ENCODE results near the gene SZT2.

Gene SZT2

GRCh38 chr1:43441166-43441893 lies 51.6 kb downstream of the SZT2 start:
- DNase-seq (ENCODE audit: low read depth in 1 of 2, low spot score in 1 of 2): no peak

GRCh38 chr1:43441894-43442637 lies 52.4 kb downstream of the SZT2 start:
- DNase-seq (ENCODE audit: low read depth in 1 of 2, low spot score in 1 of 2): no peak

- DNase-seq (ENCODE audit: low read depth in 1 of 2, low spot score in 1 of 2): no peak
Measured at GRCh38 chr1:43442756-43443155, 53.1 kb downstream of the SZT2 start.

DNA sequence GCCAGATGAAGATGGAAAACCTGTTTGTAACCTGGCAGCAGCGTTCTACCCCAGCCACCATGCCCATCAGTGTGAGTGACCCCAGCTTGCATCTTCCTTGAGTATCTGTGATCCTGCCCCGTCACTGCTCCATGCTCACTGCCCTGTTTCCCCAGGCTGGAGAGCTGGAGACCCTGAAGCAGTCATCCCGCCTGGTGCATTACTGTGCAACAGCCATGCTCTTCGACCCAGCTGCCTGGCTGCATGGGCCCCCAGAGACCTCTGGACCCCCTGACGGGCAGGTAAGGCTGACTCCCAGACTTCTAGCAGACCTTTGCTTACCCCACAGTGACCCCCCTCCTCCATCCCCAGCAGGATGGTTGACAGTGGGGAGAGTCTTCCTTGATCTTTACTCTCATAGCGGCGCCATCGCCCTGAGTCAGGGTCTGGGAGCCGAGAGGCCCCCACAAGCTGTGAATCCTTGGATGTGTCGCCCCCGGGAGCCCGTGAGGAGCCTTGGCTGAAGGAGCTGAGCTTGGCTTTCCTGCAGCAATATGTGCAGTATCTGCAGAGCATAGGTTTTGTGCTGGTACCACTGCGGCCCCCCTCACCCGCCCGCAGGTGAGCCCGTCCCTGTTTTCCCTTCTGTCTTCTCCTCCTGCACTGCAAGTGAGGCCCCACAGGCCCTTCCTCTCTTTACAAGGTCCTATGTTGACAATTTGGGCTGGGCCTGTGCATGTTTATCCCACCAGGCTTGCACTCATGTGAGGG lies 53.7 kb downstream of the SZT2 start:
- DNase-seq (ENCODE audit: low read depth in 1 of 2, low spot score in 1 of 2): no peak

DNA sequence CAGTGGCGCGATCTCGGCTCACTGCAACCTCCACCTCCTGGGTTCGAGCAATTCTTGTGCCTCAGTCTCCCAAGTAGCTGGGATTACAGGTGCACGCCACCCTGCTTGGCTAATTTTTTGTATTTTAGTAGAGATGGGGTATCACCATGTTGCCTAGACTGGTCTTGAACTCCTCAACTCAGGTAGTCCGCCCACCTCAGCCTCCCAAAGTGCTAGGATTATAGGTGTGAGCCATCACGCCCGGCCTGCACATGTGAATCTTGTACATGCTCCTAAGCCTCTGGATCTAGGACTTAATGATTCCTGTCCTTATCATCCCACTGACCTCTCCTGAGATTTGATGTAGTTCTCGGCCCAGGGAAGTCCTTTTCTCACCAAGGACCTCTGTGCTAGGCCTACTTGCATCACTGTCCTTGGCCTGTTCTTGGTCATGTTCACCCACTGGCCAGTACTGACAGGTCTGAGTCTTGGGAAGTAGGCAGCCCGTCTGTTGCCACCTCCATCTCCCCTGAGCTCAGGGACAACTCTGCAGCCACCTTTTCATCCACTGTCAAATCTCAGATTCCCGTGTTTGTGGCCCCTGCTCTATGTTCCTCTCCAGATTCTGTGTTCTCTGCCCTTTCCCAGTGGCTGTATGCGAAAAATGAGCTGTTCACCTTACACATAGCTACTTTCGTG lies 54.6 kb downstream of the SZT2 start:
- no peak for DNase-seq (ENCODE audit: low read depth in 1 of 2, low spot score in 1 of 2)

- no peak for DNase-seq (ENCODE audit: low read depth in 1 of 2, low spot score in 1 of 2)
Measured at GRCh38 chr1:43444836-43445235, 55.1 kb downstream of the SZT2 start.

DNA sequence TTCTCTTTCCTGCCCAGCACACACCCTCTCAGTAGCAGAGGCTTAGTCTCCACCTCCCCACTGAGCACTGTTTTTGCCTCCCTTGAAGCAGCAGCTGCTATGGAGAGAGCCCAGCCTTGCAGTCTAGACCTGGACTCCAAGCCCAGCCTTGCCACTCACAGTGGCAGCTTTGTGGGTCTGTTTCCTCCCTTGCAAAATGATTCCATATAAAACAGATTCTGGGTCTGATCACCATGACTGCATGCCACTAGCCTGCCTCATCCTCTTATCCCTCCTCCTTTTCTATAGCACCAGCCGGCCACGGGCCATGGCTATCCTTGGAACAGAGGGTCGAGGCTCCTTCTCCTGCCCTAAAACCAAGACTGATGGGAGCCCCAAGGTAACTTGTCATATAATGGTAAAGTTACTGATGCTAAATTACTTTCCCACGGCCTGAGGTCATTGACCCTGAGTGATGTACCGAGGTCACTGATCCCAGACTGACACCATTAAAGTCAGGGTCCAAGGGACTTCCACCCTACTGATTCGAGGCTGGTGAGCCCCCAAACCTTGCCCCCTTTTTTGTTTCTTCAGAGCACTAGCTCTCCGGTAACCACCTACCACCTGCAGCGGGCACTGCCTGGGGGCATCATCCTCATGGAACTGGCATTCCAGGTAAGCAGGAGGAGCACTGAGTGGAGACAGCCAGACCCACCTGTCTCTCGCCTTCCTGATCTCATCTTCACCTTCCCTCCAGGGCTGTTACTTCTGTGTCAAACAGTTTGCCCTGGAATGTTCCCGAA lies 56.1 kb downstream of the SZT2 start:
- no peak for DNase-seq (ENCODE audit: low read depth in 1 of 2, low spot score in 1 of 2)

GRCh38 chr1:43446388-43446740 lies 56.7 kb downstream of the SZT2 start:
- no peak for DNase-seq (ENCODE audit: low read depth in 1 of 2, low spot score in 1 of 2)

DNA sequence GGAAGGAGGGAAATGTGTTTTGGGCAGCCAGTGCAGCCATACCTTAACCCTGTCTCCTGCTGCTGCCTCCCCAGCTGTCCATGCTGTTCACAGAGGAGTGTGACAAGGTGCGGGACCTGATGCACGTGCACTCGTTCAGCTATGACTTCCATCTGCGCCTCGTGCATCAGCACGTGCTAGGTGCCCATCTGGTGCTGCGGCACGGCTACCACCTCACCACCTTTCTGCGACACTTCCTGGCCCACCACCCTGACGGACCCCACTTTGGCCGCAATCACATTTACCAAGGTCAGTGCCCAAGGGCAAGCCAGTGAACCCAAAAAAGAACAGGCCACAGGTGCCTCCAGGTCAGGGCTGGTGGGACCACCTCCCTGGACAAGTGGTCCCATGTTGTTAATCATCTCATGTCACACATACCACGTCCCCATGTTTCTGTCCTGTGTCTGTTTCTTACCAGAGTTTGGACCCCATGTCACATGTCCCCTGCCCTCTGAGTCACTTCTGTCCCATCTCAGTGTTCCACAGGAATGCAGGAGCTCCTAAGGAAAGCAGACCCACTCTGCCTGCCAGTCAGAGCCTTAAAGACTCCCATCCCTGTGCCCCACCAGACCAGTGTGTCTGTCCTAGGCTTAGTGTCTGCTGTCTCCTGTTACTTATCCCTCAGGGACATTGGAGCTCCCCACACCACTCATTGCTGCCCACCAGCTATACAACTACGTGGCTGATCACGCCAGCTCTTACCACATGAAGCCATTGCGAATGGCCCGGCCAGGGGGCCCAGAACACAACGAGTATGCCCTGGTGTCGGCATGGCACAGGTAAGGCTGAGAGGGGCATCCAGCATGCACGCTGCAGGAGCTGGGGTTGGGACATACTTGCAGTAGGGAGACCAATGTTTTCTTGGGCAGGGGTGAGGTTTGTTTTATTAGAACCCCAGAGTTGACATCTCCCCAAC lies 57.5 kb downstream of the SZT2 start:
- no peak for DNase-seq (ENCODE audit: low read depth in 1 of 2, low spot score in 1 of 2)

DNA sequence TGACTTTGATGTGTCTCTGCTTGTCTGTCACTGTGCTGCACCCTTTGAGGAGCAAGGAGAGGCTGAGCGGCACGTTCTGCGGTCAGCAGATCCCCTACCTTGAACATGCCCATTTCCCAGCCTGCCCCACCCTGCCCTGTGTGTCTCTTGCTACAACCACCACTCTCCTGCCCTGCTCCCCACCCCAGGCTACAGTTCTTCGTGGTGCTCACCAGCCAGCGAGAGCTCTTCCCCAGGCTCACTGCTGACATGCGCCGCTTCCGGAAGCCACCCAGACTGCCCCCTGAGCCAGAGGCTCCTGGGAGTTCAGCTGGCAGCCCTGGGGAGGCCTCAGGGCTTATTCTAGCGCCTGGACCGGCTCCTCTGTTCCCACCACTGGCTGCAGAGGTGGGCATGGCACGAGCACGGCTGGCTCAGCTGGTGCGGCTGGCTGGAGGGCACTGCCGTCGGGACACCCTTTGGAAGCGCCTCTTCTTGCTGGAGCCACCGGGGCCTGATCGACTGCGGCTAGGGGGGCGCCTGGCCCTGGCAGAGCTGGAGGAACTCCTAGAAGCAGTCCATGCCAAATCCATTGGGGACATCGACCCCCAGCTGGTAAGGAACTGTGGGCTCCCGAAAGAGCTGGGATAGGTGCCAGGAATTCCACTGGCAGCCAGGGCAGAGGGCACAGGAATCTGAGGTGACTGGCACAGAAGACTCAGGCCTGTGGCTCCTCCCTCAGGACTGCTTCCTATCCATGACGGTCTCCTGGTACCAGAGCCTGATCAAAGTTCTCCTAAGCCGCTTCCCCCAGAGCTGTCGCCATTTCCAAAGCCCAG lies 58.4 kb downstream of the SZT2 start:
- no peak for DNase-seq (ENCODE audit: low read depth in 1 of 2, low spot score in 1 of 2)

GRCh38 chr1:43448955-43449707 lies 59.4 kb downstream of the SZT2 start:
- no peak for DNase-seq (ENCODE audit: low read depth in 1 of 2, low spot score in 1 of 2)

- no peak for DNase-seq (ENCODE audit: low read depth in 1 of 2, low spot score in 1 of 2)
Measured at GRCh38 chr1:43449708-43450069, 60.0 kb downstream of the SZT2 start.

DNA sequence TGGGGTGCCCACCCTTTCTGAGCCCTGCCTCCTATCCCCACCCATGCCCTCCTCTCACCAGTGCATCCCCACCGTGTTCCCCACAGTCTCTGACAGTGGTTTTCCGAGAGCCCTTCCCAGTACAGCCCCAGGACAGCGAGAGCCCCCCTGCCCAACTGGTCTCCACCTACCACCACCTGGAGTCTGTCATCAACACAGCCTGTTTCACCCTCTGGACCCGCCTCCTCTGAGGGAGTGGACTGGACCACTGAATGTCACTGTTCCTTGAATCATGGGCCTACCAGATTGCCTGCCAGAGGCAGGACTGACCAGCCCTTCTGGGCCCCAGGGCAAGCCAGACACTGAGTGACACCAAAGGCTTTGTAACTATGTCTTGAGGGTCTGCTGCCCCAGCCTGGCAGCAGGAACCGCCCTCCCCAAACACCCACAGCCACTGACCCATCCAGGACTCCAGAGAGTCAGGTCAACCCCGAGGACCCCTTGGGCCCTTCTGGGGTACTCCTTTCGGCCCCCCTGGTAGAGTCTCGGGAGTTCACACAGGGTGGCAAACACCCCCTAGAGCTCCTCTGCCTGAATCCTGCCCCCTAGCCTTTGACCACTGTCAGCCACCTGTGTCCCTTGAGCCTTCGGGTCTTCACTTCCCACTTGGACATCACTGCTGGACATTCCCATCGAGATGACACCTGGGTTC lies 60.7 kb downstream of the SZT2 start:
- DNase-seq (ENCODE audit: low read depth in 1 of 2, low spot score in 1 of 2): no peak

GRCh38 chr1:43451157-43451591 lies 61.5 kb downstream of the SZT2 start:
- DNase-seq (ENCODE audit: low read depth in 1 of 2, low spot score in 1 of 2): no peak

- no peak for DNase-seq (ENCODE audit: low read depth in 1 of 2, low spot score in 1 of 2)
Measured at GRCh38 chr1:43451701-43452532, 62.2 kb downstream of the SZT2 start.

- no peak for DNase-seq (ENCODE audit: low read depth in 1 of 2, low spot score in 1 of 2)
Measured at GRCh38 chr1:43452789-43453441, 63.2 kb downstream of the SZT2 start.
